K562 (cell line): ENCODE data around the gene CTDSPL. TPM values are rescaled to one million over a fixed set of nuclear protein-coding genes. Genes with fewer than 3 reads are reported as not detected.

Experiments
- ATAC-seq: fragments of 200-7000 bp; cut with Tn5 transposase; 3 replicates; pipeline ENCODE4 v1.9.1; 2020; ENCODE audit warnings: moderate library complexity
- BruUV-seq: library from RNA; stranded (reverse); fragments of 400-500 nt; replicated peaks from 2 replicates; lab custom pipeline; 2021; lab: Mats Ljungman, UMichigan
- CTCF ChIA-PET: fragments of 300-600 bp; formaldehyde crosslinking; extraction: SDS; loops from one replicate; lab custom pipeline; 2021; ENCODE audit warnings: low intra/inter-chr PET ratio; lab: Yijun Ruan, JAX
- POLR2A ChIA-PET: fragments of 300-600, 350-650 bp; sonication (Branson Sonifier 250); formaldehyde crosslinking; extraction: SDS; loops from one replicate; lab custom pipeline; 2021; ENCODE audit warnings: antibody characterized with exemption, inconsistent platforms; lab: Yijun Ruan, JAX
- DNase-seq, 4 experiments: peaks; one replicate each; pipeline versions ENCODE4 v3.0.0 to v3.0.0-alpha.2; 2011 to 2018; ENCODE audit warnings: low spot score in 3 of 4, mixed read lengths in 3 of 4; ENCODE audit errors: extremely low read depth in 1 of 4
- FAIRE-seq: peaks from 2 replicates; lab custom pipeline; 2011; peaks lifted over from hg19 to GRCh38; lab: Jason Lieb, UNC
- H2AFZ ChIP-seq: 2 replicates; pipeline ENCODE4 v1.6.0; 2011; ENCODE audit warnings: low read depth, low read length, control low read depth, inconsistent platforms
- H3K27ac ChIP-seq: fragments of 200-600 bp; 3 replicates; pipeline ENCODE4 v1.8.0; 2011; ENCODE audit warnings: low read depth, mild to moderate bottlenecking, control low read depth, inconsistent platforms, low read length, moderate library complexity, mixed read lengths; ENCODE audit errors: extremely low read depth
- H3K27me3 ChIP-seq, 2 experiments: fragments of 300-600 bp in 1 of 2; 2 replicates in 1 of 2; 3 replicates in 1 of 2; pipeline versions ENCODE4 v1.6.0 to v1.8.0; 2011; ENCODE audit warnings: inconsistent platforms in 2 of 2, low read length in 2 of 2, mild to moderate bottlenecking in 1 of 2, mixed read lengths in 1 of 2, moderate library complexity in 1 of 2; ENCODE audit not compliant: control insufficient read depth in 2 of 2, insufficient read depth in 2 of 2
- H3K36me3 ChIP-seq: fragments of 300-600 bp; 3 replicates; pipeline ENCODE4 v1.8.0; 2011; ENCODE audit warnings: mild to moderate bottlenecking, low read length, inconsistent platforms; ENCODE audit not compliant: control insufficient read depth, insufficient read depth
- H3K4me1 ChIP-seq, 2 experiments: fragments of 200-600 bp in 1 of 2; replicated peaks in 1 of 2; 2 replicates in 1 of 2; 3 replicates in 1 of 2; pipeline versions ENCODE4 v1.5.1 to v1.8.0; 2011; ENCODE audit warnings: inconsistent platforms in 2 of 2, low read length in 2 of 2, mild to moderate bottlenecking in 1 of 2, mixed read lengths in 1 of 2, moderate library complexity in 1 of 2; ENCODE audit not compliant: control insufficient read depth in 2 of 2, insufficient read depth in 2 of 2
- H3K4me2 ChIP-seq: 2 replicates; pipeline ENCODE4 v1.6.1; 2011; ENCODE audit warnings: low read length, control low read depth, inconsistent platforms, mixed read lengths; ENCODE audit not compliant: insufficient read depth
- H3K4me3 ChIP-seq: fragments of 200-600 bp; sonication (generic), shearing (Covaris generic); 2 replicates; pipeline ENCODE4 v1.5.1; 2016; ENCODE audit warnings: control low read depth, inconsistent platforms
- H3K79me2 ChIP-seq: fragments of 200-600 bp; 3 replicates; pipeline ENCODE4 v1.8.0; 2011; ENCODE audit warnings: low read length, inconsistent platforms; ENCODE audit not compliant: control insufficient read depth, insufficient read depth
- H3K9ac ChIP-seq, 2 experiments: 2 replicates each; pipeline versions ENCODE4 v1.6.0 to v1.6.1; 2011; ENCODE audit warnings: low read depth in 2 of 2, low read length in 2 of 2, control low read depth in 1 of 2, inconsistent platforms in 1 of 2, mild to moderate bottlenecking in 1 of 2, mixed read lengths in 1 of 2; ENCODE audit not compliant: insufficient read depth in 1 of 2
- H3K9me1 ChIP-seq: one replicate; pipeline ENCODE4 v1.6.0; 2011; ENCODE audit warnings: inconsistent platforms, mild to moderate bottlenecking, low read length, moderate library complexity; ENCODE audit not compliant: control insufficient read depth, insufficient read depth
- H3K9me3 ChIP-seq: replicated peaks from 2 replicates; pipeline ENCODE4 v1.5.1; 2011; ENCODE audit warnings: low read depth, low read length, inconsistent platforms; ENCODE audit not compliant: control insufficient read depth, insufficient read depth
- H4K20me1 ChIP-seq: replicated peaks from 2 replicates; pipeline ENCODE4 v1.6.1; 2011; ENCODE audit warnings: low read length, inconsistent platforms, mixed read lengths; ENCODE audit not compliant: control insufficient read depth, insufficient read depth
- ERF ChIP-seq: fragments of 450-650 bp; formaldehyde crosslinking; IDR thresholded peaks from 2 replicates; pipeline ENCODE4 v1.4.0; 2020; ENCODE audit warnings: mild to moderate bottlenecking, mixed read lengths
- HCFC1 ChIP-seq: IDR thresholded peaks from 2 replicates; pipeline ENCODE4 v1.6.1; 2012; ENCODE audit warnings: low read depth, low read length, improper control_type of control experiment
- MAFF ChIP-seq: IDR thresholded peaks from 2 replicates; pipeline ENCODE4 v1.6.1; 2012; ENCODE audit warnings: low read length, improper control_type of control experiment
- NCOA6 ChIP-seq: fragments of 450-650 bp; IDR thresholded peaks from 2 replicates; pipeline ENCODE4 v1.6.1; 2017; ENCODE audit warnings: mild to moderate bottlenecking
- RAD21 ChIP-seq, 2 experiments: fragments of 250-450 bp in 1 of 2; fragments of 450-650 bp in 1 of 2; sonication (Bioruptor Pico) in 1 of 2; formaldehyde crosslinking in 1 of 2; IDR thresholded peaks in 1 of 2; conservative IDR thresholded peaks in 1 of 2; 2 replicates each; pipeline versions ENCODE4 v1.4.0 to v1.8.0; 2020 to 2022; ENCODE audit warnings: mild to moderate bottlenecking in 2 of 2, moderate library complexity in 1 of 2
- ZNF24 ChIP-seq: fragments of 450-650 bp; IDR thresholded peaks from 2 replicates; pipeline ENCODE4 v1.6.1; 2016
- ZNF41 ChIP-seq: fragments of 250-450 bp; sonication (Bioruptor Pico); conservative IDR thresholded peaks from 2 replicates; pipeline ENCODE4 v1.4.0; 2020; ENCODE audit warnings: mild to moderate bottlenecking
- WGBS: fragments of 100-300 bp; shearing (Covaris generic); methylation state at CpG from one replicate; pipeline ENCODE4 v1.1.6; 2016; ENCODE audit warnings: low coverage, mixed read lengths; ENCODE audit not compliant: insufficient coverage; ENCODE audit errors: missing lambda C conversion rate; 5-methylcytosine and 5-hydroxymethylcytosine counted together
- in situ Hi-C: fragments of 300-500 bp; cut with MboI; formaldehyde crosslinking; loops from 4 replicates; pipeline ENCODE4 v1.15.0; 2018; ENCODE audit warnings: inconsistent platforms, mixed read lengths
- intact Hi-C: fragments of 100-400 bp; cut with micrococcal nuclease; formaldehyde crosslinking; loops from 2 replicates; pipeline ENCODE4 v1.14.2; 2022
- polyA plus RNA-seq, 8 experiments: library from polyadenylated mRNA; depleted of rRNA in 4 of 8; stranded (reverse) in 5 of 8; unstranded in 3 of 8; fragments of >200 nt; fragmentation: Nextera tagmentation in 2 of 8; fragmentation: Illumina TruSeq in 1 of 8; extraction: Ambion mirVana in 2 of 8; extraction: Trizol in 1 of 8; gene quantifications; 2 replicates each; pipeline versions ENCODE4 v1.2.1 to v1.2.3, GENCODE V29; 2011 to 2014; ENCODE audit warnings: inconsistent platforms in 1 of 8, missing spikeins in 1 of 8
- total RNA-seq, 7 experiments: library from RNA; depleted of rRNA in 6 of 7; stranded (reverse); fragments of >200 nt in 6 of 7; fragmentation: Illumina TruSeq in 2 of 7; extraction: Trizol in 2 of 7; gene quantifications; 2 replicates each; pipeline versions ENCODE4 v1.2.1 to v1.2.3, GENCODE V29; 2011 to 2021; ENCODE audit warnings: low replicate concordance in 1 of 7
- TF ChIP-seq, protein P1 (sequence below): fragments of 450-650 bp; formaldehyde crosslinking; IDR thresholded peaks from 2 replicates; pipeline ENCODE4 v1.4.0; 2022; ENCODE audit warnings: missing genetic modification characterization
- TF ChIP-seq, protein P2 (sequence below): sonication (generic); formaldehyde crosslinking; IDR thresholded peaks from 2 replicates; pipeline ENCODE4 v1.8.0; 2022; ENCODE audit warnings: mild to moderate bottlenecking, missing genetic modification reagents, borderline replicate concordance
- TF ChIP-seq, protein P3 (sequence below): sonication (generic); formaldehyde crosslinking; IDR thresholded peaks from 2 replicates; pipeline ENCODE4 v1.8.1; 2023; ENCODE audit warnings: mild to moderate bottlenecking, missing genetic modification reagents
- TF ChIP-seq, protein P4 (sequence below): sonication (generic); formaldehyde crosslinking; IDR thresholded peaks from 2 replicates; pipeline ENCODE4 v1.8.0; 2022; ENCODE audit warnings: missing genetic modification reagents, mild to moderate bottlenecking, moderate library complexity, borderline replicate concordance

The CTDSPL gene
- total and polyA plus RNA-seq, 9 of the 15 experiments (the other 6 are each of a cell fraction or from before 2014, with no cell fraction given) = 5.1 to 19.3 (median 11.3) TPM

DNA sequence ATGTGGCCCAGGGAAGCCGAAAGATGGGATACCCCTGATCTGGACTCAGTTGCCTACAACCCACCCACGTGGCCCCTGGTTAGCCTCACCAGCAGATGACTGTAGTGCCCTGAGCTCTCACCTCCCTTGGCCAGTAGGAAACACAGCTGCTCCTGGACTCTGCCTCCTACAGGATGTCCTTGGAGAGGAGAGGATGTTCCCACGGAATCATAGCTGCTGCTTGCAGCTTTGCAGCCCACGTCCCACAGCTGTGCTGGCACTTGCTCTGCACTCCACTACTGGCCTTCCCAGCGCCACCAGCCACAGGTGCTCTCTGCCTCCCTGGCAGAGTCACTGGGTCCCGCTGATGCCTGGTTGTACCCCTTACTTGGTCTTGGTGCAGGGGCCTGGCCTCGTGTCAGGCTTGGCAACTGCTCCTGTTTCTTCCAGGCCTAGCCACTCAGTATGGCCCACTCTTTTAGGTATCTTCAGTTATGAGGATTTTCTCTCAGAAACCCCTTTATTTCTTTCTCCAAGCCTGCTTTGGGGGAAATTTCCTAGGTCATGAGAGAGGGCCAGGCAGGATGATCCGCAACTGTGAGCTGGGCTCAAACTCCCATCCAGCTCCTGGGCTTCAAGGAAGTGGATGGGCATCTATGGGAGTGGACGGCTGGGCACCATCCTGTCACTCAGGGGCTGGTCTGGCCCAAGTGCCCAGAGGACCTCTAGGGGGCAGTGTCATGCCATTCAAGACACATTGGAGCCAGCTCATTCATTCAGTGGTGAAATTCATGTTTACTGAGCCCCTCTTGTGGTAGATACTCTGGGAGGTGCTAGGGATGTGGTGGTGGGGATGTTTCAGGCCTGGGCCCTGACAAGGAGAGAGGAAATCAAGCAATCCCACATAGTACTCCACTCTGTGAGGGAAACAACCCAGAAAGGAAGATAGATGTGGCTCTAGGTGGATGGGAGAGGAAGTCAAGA lies 112.7 kb downstream of the CTDSPL start:
- no peaks in the 10 kb centered on the region for H4K20me1 ChIP-seq
- no peak overlapping the region for H3K27ac ChIP-seq
- H2AFZ ChIP-seq = no peak overlapping the region; the same call in 1 of the 2 replicates
- POLR2A ChIA-PET = interaction anchor here (0.6 to 2.0 kb wide), 12 partner anchors 9 to 580 kb away, joined by 3 to 9 read pairs (median 4); partner anchors contain the start of gene XYLB
- H3K79me2 ChIP-seq = no peaks in the 10 kb centered on the region
- intact Hi-C loops = loop anchor here (1.0 to 5.0 kb wide), 5 partner anchors 29 to 508 kb away; no protein-coding TSS in a partner anchor
- CTCF ChIA-PET = interaction anchor here (0.5 to 5.6 kb wide), 7 partner anchors 9 to 508 kb away, joined by 3 to 62 read pairs (median 3); no protein-coding TSS in a partner anchor
- peaks cover 0 to 3% of the 10 kb centered on the region in 2 experiments; a peak in 2 of 5 replicates for H3K4me1 ChIP-seq
- FAIRE-seq (peak; percentile 98), DNase-seq (peak; percentile 82 to 91 (median 86)), ATAC-seq (peak; percentile 99)
- 25% methylated on average over 9 of the region's 9 CpGs for WGBS
- in situ Hi-C loops = loop anchor here (5.0 kb wide), 1 partner anchor 117 kb away; no protein-coding TSS in a partner anchor
- no TSS peak for BruUV-seq
- H3K9ac ChIP-seq = peak overlapping the region in 1 of 2 experiments; percentile 53; a peak in 2 of 4 replicates
- no peak overlapping the region for H3K4me2 ChIP-seq
- no peaks in the 10 kb centered on the region for H3K9me3 ChIP-seq
- no peaks in the 10 kb centered on the region for H3K27me3 ChIP-seq
- peaks cover 2% of the 10 kb centered on the region for H3K9me1 ChIP-seq
- H3K36me3 ChIP-seq = peaks cover 4% of the 10 kb centered on the region; the same call in 1 of the 3 replicates
- H3K4me3 ChIP-seq = no peak overlapping the region
- TF ChIP-seq RAD21 (CRISPR knock-in tag; conservative IDR thresholded peaks at IDR 0.05 in 1 of 2, IDR thresholded peaks at IDR 0.05 in 1 of 2) (peak; percentile 91 to 97), MAFF (peak; percentile 1; the same call in 1 of the 2 replicates), HCFC1 (peak; percentile 28; the same call in 1 of the 2 replicates), ERF (CRISPR knock-in tag) (no peak), ZNF24 (peak; percentile 94), ZNF41 (no peak), NCOA6 (no peak)
- TF ChIP-seq, protein P1, sequence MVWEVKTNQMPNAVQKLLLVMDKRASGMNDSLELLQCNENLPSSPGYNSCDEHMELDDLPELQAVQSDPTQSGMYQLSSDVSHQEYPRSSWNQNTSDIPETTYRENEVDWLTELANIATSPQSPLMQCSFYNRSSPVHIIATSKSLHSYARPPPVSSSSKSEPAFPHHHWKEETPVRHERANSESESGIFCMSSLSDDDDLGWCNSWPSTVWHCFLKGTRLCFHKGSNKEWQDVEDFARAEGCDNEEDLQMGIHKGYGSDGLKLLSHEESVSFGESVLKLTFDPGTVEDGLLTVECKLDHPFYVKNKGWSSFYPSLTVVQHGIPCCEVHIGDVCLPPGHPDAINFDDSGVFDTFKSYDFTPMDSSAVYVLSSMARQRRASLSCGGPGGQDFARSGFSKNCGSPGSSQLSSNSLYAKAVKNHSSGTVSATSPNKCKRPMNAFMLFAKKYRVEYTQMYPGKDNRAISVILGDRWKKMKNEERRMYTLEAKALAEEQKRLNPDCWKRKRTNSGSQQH (CRISPR knock-in tag) = no peak; the same call in 1 of the 2 replicates
- TF ChIP-seq, protein P2, sequence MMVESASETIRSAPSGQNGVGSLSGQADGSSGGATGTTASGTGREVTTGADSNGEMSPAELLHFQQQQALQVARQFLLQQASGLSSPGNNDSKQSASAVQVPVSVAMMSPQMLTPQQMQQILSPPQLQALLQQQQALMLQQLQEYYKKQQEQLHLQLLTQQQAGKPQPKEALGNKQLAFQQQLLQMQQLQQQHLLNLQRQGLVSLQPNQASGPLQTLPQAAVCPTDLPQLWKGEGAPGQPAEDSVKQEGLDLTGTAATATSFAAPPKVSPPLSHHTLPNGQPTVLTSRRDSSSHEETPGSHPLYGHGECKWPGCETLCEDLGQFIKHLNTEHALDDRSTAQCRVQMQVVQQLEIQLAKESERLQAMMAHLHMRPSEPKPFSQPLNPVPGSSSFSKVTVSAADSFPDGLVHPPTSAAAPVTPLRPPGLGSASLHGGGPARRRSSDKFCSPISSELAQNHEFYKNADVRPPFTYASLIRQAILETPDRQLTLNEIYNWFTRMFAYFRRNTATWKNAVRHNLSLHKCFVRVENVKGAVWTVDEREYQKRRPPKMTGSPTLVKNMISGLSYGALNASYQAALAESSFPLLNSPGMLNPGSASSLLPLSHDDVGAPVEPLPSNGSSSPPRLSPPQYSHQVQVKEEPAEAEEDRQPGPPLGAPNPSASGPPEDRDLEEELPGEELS (CRISPR knock-in tag) = 0 out of 2 replicates have a peak, but pooled peaks have one; percentile 60
- TF ChIP-seq, protein P3, sequence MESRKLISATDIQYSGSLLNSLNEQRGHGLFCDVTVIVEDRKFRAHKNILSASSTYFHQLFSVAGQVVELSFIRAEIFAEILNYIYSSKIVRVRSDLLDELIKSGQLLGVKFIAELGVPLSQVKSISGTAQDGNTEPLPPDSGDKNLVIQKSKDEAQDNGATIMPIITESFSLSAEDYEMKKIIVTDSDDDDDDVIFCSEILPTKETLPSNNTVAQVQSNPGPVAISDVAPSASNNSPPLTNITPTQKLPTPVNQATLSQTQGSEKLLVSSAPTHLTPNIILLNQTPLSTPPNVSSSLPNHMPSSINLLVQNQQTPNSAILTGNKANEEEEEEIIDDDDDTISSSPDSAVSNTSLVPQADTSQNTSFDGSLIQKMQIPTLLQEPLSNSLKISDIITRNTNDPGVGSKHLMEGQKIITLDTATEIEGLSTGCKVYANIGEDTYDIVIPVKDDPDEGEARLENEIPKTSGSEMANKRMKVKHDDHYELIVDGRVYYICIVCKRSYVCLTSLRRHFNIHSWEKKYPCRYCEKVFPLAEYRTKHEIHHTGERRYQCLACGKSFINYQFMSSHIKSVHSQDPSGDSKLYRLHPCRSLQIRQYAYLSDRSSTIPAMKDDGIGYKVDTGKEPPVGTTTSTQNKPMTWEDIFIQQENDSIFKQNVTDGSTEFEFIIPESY (CRISPR knock-in tag) = 0 out of 2 replicates have a peak, but pooled peaks have one; percentile 18
- TF ChIP-seq, protein P4, sequence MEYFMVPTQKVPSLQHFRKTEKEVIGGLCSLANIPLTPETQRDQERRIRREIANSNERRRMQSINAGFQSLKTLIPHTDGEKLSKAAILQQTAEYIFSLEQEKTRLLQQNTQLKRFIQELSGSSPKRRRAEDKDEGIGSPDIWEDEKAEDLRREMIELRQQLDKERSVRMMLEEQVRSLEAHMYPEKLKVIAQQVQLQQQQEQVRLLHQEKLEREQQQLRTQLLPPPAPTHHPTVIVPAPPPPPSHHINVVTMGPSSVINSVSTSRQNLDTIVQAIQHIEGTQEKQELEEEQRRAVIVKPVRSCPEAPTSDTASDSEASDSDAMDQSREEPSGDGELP = peak; percentile 62; the same call in 1 of the 2 replicates
